ENCODE data around the gene PRKACG.

The PRKACG gene

DNA sequence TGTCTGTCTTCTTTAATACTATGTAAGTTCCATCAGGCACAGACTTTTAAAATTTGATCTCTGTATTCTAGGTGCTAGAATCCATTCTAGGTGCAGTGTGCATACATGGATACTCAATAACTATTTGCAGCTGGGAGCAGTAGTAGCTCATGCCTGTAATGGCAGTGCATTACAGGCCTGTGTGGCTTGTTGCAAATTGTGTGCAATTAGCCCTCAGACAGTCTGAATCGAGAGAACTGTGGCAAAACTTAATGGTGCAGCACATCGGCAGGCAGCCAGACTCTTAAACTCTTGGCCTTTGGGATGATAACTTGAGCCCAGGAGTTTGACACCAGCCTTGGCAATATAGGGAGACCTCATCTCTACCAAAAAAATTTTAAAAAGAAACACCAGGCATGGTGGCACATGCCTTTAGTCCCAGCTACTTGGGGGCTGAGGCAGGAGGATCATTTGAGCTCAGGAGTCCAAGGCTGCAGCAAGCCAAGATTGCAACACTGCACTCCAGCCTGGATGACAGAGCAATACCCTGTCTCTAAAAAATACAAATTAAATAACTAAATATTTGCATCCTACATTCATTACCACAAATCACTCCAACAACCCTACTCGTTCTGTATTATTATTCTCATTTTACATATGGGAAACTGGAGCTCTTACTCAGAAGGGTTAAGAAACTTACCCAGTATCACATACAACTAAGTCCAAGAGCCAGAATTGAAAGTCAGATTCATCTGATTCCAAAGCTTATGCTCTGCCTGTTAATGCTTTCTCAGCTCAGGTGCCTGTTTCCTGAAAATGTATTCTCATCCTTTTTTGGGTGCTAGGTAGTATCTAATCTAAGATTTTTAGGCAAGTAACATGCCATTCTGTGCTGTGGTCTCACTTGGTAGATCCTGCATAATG is 30.1 kb downstream of the PRKACG start:
- no peak for DNase-seq (ENCODE audit: low read depth, low spot score)

DNA sequence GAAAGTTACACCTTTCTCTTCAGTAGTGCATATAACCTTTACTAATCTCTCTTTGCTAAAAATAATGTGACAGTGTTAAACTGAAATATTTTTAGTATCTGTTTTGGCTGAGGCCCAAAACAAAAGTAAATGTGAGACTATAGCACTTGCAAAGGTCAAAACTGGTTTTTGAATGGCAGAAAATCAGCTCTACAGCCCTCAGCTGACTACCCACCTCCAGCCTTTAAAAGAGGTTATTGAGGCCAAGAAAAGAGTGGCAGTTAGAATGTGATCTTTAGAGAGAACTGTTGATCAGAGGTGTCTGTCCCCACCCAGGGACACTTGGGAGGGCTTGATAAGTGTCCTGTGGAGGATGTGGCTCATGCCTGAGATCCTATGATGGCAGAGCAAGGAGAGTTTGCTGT is 30.9 kb downstream of the PRKACG start:
- no peak for DNase-seq (ENCODE audit: low read depth, low spot score)

DNA sequence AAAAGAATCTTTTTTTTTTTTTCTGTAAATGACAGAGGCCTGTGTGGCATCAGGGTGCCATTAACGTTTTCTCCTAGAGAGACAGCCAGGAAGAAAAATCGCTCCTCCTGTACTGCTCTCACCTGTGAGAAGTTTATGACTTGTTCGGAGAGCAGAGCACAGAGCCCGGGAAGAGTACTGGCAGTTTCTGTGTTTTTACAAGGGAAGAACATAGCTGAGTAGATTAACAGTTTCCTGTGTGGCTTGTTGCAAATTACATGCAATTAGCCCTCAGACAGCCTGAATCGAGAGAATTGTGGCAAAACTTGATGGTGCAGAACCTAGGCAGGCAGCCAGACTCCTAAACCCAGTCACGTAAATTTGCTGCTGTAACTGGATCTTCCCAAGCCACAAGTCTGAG is 32.1 kb downstream of the PRKACG start:
- no peak for DNase-seq (ENCODE audit: low read depth, low spot score)

DNA sequence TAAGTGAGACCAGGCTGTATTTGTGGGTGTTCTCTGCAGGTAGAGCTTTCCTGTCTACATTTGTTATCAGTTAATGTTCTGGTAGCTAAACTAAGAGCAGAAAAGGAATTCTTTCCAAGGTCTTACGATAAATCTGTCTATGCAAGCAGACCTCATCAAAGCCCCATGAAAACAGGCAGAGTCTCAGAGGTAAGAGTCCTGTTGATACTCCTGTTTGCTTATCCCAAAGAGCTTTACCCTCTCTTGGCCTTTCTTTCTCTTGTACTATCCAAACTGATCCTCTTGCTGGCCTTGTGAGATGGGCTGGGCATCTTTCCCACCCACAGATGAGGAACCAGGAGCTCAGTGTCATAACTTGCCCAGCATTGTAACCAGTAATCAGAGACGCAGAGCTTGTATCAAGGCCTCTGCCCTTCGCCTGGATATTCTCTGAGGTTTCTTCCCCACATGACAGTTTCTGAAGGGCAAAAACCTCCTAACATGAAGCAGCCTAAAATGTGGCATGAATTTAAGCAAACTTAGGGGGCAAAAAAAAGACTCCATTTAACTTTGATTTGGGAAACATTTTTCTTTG is 33.5 kb downstream of the PRKACG start:
- no peak for DNase-seq (ENCODE audit: low read depth, low spot score)

DNA sequence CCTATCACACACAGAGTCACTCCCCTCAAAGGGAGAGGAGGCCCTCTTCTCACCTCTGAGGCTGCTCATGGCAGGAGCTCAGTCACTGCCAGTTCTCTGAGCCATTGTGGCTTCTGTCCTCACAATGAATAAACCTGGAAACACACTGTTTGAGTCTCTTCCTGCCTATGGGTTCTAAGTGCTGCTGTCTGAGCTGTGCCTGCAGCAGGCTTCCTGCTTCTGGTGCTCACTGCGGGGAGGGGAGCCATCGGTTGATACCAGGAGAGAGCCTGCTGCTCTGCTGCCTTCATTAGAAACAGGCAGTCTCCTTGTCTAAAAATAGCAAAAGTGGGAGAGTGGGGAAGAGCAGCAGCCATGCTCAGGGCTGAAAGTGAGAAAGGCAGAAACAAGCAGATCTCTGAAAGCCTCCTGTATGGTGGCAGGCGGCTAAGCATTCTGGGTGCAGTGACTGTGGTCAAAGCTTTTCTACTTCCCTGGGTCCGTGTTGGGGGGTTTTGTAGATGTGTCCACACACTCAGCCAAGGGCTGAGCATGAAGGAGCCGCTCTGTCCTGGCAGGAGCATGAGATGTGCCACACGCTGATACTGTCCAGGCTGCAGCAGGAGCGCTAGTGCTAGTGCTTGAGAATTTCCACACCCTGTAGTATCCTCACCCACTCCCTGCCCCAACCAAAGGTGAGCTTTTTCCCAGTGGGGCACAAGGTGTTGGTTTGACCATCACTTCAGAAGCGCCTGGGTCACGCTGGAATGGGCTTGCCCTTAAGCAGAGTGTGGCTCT is 34.2 kb downstream of the PRKACG start:
- DNase-seq (ENCODE audit: low read depth, low spot score) = no peak

DNA sequence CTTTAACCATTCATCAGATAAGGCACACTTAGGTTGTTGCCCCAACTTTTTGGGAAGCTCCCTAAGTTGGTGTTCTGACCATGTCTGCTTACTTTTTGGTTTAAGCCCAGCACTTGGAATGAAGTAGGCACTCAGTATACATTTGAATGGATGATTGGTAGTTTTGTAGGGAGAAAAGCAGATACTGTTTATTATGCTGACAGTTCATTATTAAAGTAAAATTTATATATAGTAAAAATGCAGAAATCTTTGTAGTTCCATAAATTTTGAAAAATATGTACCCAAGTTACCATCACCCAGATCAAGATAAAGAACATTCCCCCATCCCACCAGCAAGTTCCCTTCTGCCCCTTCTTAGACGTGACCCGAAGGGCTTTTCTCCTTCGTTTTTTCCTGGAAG is 35.4 kb downstream of the PRKACG start:
- no peak for DNase-seq (ENCODE audit: low read depth, low spot score)

DNA sequence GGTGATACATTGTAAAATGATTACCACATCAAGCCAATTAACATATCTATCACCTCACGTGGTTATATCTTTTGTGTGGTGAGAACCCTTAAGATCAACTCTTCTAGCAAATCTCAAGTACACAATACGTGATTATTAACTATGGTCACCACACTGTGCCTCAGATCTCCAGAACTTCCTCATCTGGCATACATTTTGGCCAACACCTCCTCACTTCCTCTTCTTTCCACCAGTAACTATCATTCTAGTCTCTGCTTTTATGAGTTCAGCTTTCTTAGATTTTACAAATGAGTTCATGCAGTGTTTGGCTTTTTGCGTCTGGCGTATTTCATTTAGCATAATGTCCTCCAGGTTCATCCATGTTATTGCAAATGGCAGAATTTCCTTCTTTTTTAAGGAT is 35.8 kb downstream of the PRKACG start:
- DNase-seq (ENCODE audit: low read depth, low spot score) = no peak

DNA sequence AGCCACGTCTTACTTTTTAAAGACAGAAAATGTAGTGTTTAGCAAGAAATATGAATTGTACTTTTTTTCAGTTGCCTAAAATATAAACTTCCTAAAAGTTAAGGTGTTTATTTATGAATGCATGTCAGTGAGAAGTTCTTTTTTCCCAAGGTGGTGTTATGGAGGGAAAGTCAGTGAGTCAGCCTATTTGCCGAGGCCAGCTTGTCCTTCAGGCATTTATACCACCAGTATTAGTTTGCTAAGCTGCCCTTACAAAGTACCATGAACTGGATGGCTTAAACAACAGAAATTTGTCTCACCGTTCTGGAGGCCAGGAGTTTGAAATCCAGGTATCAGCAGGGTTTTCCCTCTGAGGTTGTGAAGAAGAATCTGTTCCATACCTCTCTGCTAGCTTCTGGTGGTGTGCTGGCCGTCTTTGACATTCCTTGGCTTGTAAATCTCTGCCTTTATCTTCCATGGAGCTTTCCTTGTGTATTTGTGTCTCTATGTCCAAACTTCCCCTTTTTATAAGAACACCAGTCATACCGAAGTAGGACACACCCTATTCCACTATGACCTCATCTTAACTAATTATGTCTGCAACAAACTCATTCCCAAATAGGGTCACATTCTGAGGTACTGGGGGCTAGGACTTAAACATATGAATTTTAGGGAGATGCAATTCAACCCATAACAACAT is 38.4 kb downstream of the PRKACG start:
- DNase-seq (ENCODE audit: low read depth, low spot score) = no peak

DNA sequence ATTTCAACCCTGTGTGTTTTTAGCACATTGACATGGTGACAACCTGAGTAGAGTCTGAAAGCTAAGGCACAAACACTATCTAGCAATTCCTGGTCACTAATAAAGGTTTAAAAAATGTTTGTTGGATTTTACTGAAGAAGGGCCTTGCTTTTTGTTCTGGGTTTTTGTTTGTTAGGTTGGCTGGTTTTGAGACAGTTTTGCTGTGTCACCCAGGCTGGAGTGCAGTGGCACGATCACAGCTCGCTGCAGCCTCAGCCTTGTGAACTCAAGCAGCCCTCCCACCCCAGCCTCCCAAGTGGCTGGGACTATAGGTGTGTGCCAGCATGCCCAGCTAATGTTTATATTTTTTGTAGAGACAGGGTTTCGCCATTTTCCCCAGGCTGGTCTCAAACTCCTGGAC is 39.0 kb downstream of the PRKACG start:
- DNase-seq (ENCODE audit: low read depth, low spot score) = no peak

DNA sequence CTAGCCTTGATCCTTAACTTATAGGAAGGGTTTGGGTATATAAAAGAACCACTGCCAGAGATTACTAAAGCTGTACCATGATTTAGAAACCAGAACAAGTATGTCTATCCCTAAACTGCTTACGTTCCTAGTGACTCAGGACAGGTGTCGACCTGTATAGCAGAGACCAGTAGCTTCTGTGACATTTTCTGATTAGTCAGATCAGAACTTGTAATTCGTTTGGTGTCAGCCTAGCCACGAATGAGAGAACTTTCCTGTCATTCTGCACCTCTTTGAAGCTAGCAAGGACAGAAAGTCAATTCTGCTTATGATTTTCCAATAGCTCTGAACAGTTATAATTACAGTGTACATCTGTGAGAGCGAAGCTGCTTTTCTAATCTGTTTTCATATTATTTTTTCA is 39.5 kb downstream of the PRKACG start:
- no peak for DNase-seq (ENCODE audit: low read depth, low spot score)

DNA sequence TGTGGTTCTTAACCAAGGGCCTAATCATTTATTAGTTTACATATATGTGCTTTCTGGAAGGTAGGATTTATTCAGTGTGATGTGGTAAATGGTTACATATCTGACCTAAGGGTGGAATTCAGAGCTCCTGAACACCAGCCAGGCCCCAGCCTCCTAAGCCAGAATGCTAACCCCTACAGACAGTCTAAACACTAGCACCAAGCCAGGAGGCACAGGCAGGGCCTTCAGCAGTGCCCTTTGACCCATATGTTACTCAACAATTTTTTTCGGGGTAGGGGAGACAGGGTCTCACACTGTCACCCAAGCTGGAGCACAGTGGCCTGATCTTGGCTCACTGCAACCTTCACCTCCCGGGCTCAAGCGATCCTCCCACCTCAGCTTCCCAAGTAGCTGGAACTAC is 40.3 kb downstream of the PRKACG start:
- no peak for DNase-seq (ENCODE audit: low read depth, low spot score)

DNA sequence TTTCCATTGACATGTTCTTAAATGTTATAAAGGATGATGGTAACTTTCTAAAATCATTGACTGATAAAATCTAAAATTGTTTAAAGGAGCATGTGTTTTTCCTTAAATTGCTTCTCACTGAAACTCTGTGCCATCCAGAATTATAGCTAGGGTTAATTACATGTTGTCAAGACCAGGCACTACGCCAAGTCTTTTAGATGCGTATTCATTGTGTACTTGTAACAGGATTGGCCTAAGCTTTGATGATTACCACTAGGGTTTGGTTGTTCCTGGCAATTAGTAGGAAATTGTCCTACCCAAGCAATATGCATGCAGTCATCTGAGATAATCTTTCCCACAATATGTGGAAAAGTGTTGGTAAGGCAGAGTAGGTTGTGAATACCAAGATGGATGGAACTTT is 43.8 kb downstream of the PRKACG start:
- DNase-seq (ENCODE audit: low read depth, low spot score) = no peak

DNA sequence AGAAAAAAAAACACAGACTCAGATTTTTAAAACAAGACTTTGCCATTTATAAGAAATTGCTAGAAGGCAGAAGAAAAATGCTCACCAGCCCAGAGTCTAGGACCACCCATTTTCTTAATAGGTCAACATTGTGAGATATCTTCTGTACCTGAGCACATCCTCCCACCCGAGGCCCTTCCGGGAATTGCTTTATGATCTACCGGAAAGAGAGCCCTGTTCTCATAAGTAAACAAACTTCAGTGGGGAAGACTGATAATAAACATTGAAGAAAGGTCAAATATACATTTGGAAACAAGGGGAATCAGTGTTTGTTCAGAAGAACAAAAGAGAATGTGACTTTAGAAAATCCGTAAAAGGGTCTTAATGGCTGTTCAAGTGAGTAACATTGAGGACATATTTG is 44.4 kb downstream of the PRKACG start:
- DNase-seq (ENCODE audit: low read depth, low spot score) = no peak

DNA sequence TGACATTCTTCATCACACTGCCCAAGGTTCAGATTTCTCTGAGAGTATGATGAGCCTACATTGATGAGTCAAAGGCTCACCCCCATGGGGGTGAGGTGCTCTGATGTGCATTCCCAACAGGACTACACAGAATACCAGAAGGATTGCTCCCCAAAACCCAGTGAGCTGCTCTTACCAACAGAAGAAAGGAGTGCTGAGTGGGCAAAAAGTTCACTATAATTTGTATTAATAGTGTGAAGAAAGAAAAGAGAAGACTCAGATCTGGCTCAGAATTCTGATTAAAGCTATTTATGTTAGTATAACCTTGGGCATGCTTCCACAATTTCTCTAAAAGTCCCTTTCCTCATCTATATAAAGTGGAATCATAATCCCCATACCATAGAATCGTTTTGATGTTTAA is 46.1 kb downstream of the PRKACG start:
- DNase-seq (ENCODE audit: low read depth, low spot score) = no peak

DNA sequence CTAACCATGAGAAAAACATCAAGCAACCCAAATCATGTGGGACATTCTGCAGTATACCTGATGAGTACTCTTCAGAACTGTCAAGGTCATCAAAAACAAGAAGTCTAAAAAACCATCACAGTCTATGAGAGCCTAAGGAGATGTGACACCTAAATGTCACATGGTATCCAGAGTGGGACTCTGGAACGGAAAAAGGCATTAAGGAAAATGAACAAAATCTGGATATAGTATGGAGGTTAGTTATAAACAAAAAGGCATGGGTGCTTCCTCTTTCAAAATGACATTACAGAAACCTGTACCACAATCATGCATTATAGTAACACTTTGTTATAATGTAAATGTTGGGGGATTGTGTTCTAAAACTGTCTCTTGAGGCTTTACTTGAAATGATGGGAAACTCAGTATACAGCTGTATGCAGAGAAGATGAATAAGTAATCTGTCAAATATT is 47.4 kb downstream of the PRKACG start:
- DNase-seq (ENCODE audit: low read depth, low spot score) = no peak

DNA sequence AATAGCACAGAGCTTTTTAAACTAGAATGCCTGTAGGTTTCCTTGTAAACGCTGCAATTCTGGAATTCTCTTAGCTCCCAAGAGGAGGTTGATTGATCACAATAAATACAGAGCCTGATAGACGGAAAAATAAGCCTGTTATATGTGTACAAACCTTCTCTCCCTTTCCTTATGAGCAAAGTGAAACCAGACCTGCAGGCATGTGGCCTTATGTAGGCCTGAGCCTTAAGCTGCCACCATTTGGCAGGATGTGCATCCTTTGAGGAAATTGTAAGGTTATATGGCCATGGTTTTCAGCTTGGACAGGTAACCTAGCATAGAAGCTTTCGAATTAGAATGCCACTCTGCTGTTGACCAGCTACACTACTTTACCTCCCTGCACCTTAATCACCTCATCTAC is 49.1 kb downstream of the PRKACG start:
- DNase-seq (ENCODE audit: low read depth, low spot score) = no peak

DNA sequence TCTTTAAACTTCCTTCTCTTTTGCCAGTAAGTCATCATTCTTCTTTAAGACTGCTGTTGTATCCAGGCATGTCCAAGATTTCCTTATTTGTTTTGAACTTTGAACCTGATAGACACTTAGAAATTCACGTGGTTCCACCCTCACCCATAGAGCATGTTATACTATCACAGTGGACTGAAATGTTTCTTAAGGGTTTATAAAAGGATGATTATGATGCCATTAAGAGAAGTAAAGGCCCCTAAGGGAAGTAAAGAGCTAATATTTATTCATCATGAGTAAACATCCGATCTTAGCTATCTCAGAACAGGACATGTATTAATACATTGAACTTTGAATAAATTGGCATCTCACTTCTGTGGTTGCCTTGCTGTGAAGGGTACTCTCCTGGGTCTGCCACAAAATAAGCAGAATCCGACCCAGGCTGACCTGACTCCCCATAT is 49.8 kb downstream of the PRKACG start:
- no peak for DNase-seq (ENCODE audit: low read depth, low spot score)

DNA sequence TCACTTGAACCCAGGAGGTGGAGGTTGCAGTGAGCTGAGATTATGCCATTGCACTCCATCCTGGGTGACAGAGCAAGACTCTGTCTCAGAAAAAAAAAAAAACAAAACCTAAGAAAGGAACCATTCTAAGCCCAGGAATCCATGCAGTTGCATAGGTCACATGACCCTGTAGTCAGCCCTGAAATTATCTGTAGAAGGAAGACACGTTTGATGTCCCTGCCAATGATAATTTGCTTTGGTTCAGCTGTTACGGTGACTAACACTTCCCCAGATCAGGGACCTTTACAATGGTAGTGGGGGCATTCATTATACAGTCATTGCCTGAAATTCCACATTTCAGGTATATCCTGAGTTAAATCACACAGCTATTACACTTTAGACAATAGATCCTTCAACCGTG is 50.5 kb downstream of the PRKACG start:
- DNase-seq (ENCODE audit: low read depth, low spot score) = no peak

Measured in smooth muscle cell of the brain vasculature (primary cell).